HG03097 (cell line): Measurements from ENCODE around the gene PERP.

ENCODE experiments used
- ATAC-seq: cut with Tn5 transposase; IDR thresholded peaks from one replicate; pipeline ENCODE4 v1.9.1; 2021; ENCODE audit not compliant: unreplicated experiment, low FRiP score

PERP gene

GRCh38 chr6:138063726-138064125 lies 43.5 kb downstream of the PERP start:
- no peak for ATAC-seq

- no peak for ATAC-seq
Observed at GRCh38 chr6:138054982-138055381, 52.2 kb downstream of the PERP start.

GRCh38 chr6:138052783-138053182 lies 54.4 kb downstream of the PERP start:
- no peak for ATAC-seq

GRCh38 chr6:138044972-138045371 lies 62.2 kb downstream of the PERP start:
- no peak for ATAC-seq

GRCh38 chr6:138044458-138044857 lies 62.8 kb downstream of the PERP start:
- no peak for ATAC-seq
